Upper lobe of right lung (tissue), 1 donor: ENCODE measurements around the gene GNAQ. TPM values are rescaled to one million over a fixed set of nuclear protein-coding genes. Genes with fewer than 3 reads are reported as not detected.

Experiments
- ATAC-seq: fragments of 200-7000 bp; cut with Tn5 transposase; one replicate; pipeline ENCODE4 v1.9.1; 2020; ENCODE audit warnings: mild to moderate bottlenecking, moderate library complexity
- DNase-seq: peaks from one replicate; pipeline ENCODE4 v3.0.0-alpha.2; 2020
- H3K27ac ChIP-seq: fragments of 200-600 bp; one replicate; pipeline ENCODE4 v1.8.0; 2022
- H3K27me3 ChIP-seq: fragments of 200-600 bp; one replicate; pipeline ENCODE4 v1.8.0; 2022; ENCODE audit warnings: mild to moderate bottlenecking
- H3K36me3 ChIP-seq: fragments of 200-600 bp; one replicate; pipeline ENCODE4 v1.8.0; 2022
- H3K4me1 ChIP-seq: fragments of 200-600 bp; one replicate; pipeline ENCODE4 v1.8.0; 2022
- H3K4me3 ChIP-seq: fragments of 200-600 bp; one replicate; pipeline ENCODE4 v1.8.0; 2022; ENCODE audit warnings: mild to moderate bottlenecking
- H3K9me3 ChIP-seq: fragments of 200-600 bp; one replicate; pipeline ENCODE4 v1.8.0; 2022
- CTCF ChIP-seq: fragments of 200-600 bp; IDR thresholded peaks from one replicate; pipeline ENCODE4 v1.8.0; 2022; ENCODE audit warnings: antibody characterized with exemption
- intact Hi-C: fragments of 100-400 bp; cut with DNase I; formaldehyde crosslinking; loops from one replicate; pipeline ENCODE4 v1.11.0; 2022
- total RNA-seq: library from RNA; stranded (reverse); fragmentation: NEBNext Ultra II Directional; extraction: Animal tissue kit (Norgen Biotek cat#: 25700); gene quantifications from one replicate; pipeline ENCODE4 v1.2.1, GENCODE V29; 2021
- donor health status: DM: no; HTN: yes; CAD: no; lungs with severe emphysema.

The GNAQ gene
- total RNA-seq, 1 donor from 2014 or later: 132 TPM

GRCh38 chr9:77714077-77714549 is 317.5 kb downstream of the GNAQ start:
- DNase-seq (no peak), ATAC-seq (peak; percentile 31)
- no peak overlapping the region for H3K27ac ChIP-seq
- no peaks in the 10 kb centered on the region for H3K27me3 ChIP-seq
- peaks cover 4% of the 10 kb centered on the region for H3K4me1 ChIP-seq
- no peak overlapping the region for H3K4me3 ChIP-seq
- no peak for TF ChIP-seq CTCF
- no peaks in the 10 kb centered on the region for H3K9me3 ChIP-seq
- peaks cover 2% of the 10 kb centered on the region for H3K36me3 ChIP-seq
- intact Hi-C loops: no loop called here

- peaks cover 12% of the 10 kb centered on the region for H3K4me1 ChIP-seq
- H3K27ac ChIP-seq: no peak overlapping the region
- no peaks in the 10 kb centered on the region for H3K9me3 ChIP-seq
- ATAC-seq (no peak), DNase-seq (no peak)
- H3K4me3 ChIP-seq: no peak overlapping the region
- no peak for TF ChIP-seq CTCF
- intact Hi-C loops: no loop called here
- H3K27me3 ChIP-seq: no peaks in the 10 kb centered on the region
- H3K36me3 ChIP-seq: no peaks in the 10 kb centered on the region
Observed at GRCh38 chr9:77712533-77713130, 319.0 kb downstream of the GNAQ start.

- DNase-seq (no peak), ATAC-seq (no peak)
- H3K9me3 ChIP-seq: no peaks in the 10 kb centered on the region
- no peak overlapping the region for H3K27ac ChIP-seq
- no peak overlapping the region for H3K4me3 ChIP-seq
- no peak for TF ChIP-seq CTCF
- no peaks in the 10 kb centered on the region for H3K36me3 ChIP-seq
- H3K27me3 ChIP-seq: no peaks in the 10 kb centered on the region
- H3K4me1 ChIP-seq: peaks cover 12% of the 10 kb centered on the region
- intact Hi-C loops: no loop called here
Observed at GRCh38 chr9:77710965-77711648, 320.5 kb downstream of the GNAQ start.

- Histone ChIP-seq H3K4me1 (peaks cover 12% of the 10 kb centered on the region), H3K4me3 (no peak overlapping the region), H3K27me3 (no peaks in the 10 kb centered on the region), H3K9me3 (no peaks in the 10 kb centered on the region), H3K27ac (no peak overlapping the region), H3K36me3 (no peaks in the 10 kb centered on the region)
- DNase-seq (no peak), ATAC-seq (no peak)
- no peak for TF ChIP-seq CTCF
- intact Hi-C loops: no loop called here
Observed at GRCh38 chr9:77710316-77710715, 321.3 kb downstream of the GNAQ start.

- H3K9me3 ChIP-seq: no peaks in the 10 kb centered on the region
- TF ChIP-seq CTCF: no peak
- no peak overlapping the region for H3K4me3 ChIP-seq
- H3K27me3 ChIP-seq: no peaks in the 10 kb centered on the region
- H3K27ac ChIP-seq: no peak overlapping the region
- DNase-seq (no peak), ATAC-seq (no peak)
- H3K36me3 ChIP-seq: no peaks in the 10 kb centered on the region
- intact Hi-C loops: no loop called here
- H3K4me1 ChIP-seq: peaks cover 12% of the 10 kb centered on the region
Observed at GRCh38 chr9:77708064-77708815, 323.4 kb downstream of the GNAQ start.
